HG02610 (cell line): ENCODE results near the gene MED22.
A peak's percentile ranks its signal among the peaks of the same experiment; 100 is the strongest.

Experiments
- ATAC-seq: cut with Tn5 transposase; IDR thresholded peaks from one replicate; pipeline ENCODE4 v1.9.1; 2021; ENCODE audit warnings: mild to moderate bottlenecking, moderate library complexity; ENCODE audit not compliant: unreplicated experiment

The MED22 gene

DNA sequence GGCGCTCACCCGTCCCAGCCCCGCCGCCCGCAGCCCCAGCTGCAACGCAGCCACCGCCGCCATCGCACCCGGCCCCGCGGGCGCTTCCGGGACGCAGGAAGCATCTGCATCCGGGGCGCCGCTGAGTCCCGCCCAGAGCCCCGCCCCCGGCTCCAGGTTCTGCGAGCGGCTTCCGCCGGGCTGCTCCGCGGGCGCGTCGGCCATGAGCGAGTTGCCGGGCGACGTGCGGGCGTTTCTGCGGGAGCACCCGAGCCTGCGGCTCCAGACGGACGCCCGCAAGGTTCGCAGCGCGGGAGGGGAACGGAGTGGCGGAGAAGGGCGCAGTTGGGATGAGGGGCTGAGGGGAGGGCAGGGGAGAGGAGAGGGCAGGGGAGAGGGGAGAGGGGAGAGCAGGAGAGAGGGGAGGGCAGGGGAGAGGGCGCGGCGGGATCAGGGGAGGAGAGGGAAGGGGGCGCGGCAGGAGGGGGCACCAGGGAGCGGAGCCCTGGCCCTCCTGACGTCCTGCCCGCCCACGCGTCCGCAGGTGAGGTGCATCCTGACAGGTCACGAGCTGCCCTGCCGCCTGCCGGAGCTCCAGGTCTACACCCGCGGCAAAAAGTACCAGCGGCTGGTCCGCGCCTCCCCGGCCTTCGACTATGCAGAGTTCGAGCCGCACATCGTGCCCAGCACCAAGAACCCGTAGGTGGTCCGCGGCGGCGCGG is 8.6 kb upstream of the MED22 start, which contains the start of the genes SURF1 and SURF2:
Gene SURF1 (minus strand): TSS at position 97 of the 701 bp plus-strand sequence. CDS start 34 bp downstream, at position 63.
Gene SURF2 (plus strand): TSS at position 160 of the 701 bp plus-strand sequence. CDS start 43 bp downstream, at position 203.
- peak; percentile 77 for ATAC-seq

DNA sequence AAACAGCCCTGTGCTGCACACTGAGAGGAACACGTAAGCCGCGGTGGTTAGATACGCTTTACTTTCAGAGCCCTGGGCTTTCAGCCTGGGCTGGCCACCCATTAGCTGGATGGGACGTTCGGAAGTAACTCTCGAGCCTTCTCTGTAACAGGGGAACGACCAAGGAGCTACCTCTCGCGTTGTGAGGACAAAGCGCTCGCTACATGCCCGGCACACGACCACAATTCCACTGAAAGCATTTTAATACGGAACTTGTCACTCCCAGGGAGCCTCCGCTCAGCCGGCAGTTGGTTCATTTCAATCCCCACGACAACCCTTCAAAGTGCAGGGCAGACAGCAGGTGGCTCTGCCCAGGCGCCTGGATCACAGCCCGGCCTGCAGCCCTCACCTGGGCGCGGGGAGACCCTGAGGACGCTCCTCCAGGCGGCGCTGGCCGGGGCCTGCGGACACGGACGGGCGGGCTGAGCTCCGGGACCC is 8.0 kb upstream of the MED22 start:
- ATAC-seq = peak; percentile 23

DNA sequence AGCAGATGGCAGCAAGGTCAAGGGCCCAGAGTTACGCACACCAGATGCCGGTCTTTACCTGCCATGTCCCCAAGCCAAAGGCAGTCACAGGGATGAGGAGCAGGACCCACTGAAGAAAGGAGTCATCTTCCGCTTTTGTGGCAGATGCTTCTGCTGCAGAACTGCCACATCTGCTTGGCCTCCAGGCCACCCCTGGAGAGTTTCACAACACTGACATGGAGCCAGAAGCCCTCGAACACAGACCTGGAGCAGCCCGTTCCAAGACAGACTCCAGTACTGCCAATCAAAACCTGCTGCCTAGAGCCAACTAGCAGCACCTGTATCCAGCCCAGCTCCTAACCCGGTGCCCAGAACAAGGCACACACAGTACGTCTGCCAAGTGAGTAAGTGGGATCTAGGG is 6.8 kb upstream of the MED22 start:
- no peak for ATAC-seq

DNA sequence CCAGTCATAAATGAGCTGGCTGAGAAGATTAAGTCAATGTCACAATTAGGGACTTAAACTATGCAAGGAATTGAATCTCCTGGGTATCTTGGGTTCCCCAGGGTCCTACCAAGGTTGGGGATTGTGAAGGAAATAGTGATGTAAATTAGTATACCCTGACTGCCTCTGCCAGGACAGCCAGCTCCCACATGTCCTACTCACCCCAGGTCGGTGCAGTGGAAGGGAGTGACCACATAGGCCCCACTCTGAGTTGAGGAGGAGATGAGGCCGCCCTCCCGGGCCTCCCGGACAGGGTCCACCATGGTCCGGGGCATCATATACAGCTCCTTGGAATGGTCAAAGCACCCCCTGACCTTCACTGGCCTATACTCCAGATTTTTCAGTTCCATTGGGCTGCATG is 5.6 kb upstream of the MED22 start:
- no peak for ATAC-seq

DNA sequence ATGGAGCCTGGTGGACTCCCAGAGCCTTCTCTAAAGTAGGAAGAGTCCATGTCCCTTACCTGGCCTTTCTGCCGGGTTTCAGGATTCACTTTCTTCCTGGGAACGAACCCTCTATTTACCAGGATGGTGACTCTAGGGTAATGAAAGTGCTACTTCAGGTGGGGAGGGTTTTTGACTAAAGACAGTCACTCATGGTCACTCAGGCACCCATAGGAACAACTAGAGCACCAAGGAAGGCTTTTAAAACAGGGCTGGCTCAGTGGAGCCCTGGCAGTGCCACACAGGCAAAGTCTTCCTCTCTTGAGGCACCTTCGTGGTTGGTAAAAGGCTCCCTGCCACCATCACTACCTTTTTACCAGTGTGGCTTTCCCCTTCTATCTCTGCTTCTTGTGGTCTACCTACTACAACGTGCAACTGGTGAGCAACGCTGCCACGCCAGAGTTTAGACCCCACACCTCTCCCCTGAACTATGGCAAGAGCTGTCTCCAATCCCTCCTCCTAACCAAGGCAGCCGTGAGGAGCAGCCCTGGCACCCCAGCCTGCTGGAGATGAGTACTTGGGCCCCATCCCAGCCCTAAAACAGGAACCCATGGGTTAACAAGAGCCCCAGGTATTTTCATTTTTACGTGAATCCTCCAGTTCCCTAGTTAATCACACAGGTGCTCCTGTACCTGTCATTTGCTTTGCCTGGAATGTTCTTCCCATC is 4.9 kb upstream of the MED22 start:
- no peak for ATAC-seq

DNA sequence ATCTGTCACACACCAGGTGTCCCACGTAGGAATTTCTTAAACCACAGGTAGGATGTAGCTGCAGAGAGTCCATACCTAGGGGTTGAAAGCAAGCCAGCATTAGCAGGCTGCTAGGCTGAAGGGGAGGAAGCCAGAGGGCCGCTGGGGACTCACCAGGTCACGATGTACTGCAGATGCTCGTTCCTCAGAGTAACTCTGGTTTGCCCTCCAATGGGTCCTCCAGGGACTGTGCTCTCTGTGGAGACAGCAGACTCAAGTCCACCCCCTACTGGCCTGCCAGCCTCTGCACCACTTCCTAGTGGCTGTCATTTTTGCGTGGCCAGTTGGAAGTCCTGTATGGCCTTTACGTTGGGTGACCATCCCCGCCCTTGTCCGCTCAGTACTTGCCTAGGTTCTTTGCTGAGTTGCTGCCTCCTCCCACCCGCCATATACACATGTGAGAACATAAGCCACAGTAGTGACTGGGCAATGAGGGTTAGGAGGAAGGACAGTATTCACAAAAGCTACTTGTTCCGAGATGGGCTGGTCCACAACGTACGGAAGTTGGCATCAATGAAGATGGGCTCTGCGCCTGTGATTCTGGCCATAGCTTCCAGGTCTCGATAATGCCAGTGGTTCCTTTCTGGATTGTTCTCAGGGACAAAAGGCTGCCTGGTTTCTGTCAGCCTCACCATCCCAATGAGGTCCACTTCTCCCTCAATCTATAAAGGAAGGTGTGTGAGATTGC is 4.1 kb upstream of the MED22 start:
- ATAC-seq = no peak

DNA sequence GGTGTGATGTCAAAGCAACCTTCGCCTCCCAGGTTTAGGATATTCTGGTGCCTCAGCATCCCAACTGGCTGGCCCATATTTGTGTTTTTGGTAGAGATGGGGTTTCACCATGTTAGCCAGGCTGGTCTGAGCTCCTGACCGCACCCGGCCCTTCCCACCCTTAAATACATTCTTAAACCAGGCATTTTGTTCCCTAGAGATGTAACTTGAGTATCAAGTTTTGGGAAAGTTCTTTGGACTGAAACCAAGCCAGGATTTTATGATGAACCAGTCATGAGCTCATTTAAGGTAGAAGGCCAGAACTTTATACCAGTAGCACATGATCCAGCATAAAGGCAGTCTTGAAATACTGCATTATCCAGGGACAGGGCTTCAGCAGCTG is 3.6 kb upstream of the MED22 start:
- ATAC-seq = no peak

DNA sequence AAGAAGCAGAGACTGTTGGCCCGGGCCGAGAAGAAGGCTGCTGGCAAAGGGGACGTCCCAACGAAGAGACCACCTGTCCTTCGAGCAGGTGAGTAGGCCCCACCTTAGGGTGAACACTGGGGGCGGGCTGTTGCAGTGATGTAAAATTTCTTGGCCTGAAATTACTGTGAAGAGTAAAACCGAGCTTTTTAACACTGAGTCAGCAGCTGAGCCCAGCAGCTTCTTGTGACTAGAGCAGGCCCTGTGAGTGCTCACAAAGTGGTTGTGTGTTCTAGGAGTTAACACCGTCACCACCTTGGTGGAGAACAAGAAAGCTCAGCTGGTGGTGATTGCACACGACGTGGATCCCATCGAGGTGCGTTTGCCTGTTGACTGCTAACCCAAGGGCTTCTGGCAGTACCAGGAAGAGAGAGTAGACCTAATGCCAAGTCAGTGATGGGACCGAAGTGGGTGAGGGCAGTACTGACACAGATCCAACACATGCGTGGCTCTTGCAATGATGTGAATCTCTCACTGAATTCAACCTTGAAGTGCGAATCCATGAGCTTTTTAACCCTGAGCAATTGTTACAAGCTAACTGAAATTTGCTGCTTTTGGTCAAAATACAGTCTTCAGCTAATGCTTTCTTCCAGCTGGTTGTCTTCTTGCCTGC is 2.2 kb upstream of the MED22 start:
- ATAC-seq = no peak

DNA sequence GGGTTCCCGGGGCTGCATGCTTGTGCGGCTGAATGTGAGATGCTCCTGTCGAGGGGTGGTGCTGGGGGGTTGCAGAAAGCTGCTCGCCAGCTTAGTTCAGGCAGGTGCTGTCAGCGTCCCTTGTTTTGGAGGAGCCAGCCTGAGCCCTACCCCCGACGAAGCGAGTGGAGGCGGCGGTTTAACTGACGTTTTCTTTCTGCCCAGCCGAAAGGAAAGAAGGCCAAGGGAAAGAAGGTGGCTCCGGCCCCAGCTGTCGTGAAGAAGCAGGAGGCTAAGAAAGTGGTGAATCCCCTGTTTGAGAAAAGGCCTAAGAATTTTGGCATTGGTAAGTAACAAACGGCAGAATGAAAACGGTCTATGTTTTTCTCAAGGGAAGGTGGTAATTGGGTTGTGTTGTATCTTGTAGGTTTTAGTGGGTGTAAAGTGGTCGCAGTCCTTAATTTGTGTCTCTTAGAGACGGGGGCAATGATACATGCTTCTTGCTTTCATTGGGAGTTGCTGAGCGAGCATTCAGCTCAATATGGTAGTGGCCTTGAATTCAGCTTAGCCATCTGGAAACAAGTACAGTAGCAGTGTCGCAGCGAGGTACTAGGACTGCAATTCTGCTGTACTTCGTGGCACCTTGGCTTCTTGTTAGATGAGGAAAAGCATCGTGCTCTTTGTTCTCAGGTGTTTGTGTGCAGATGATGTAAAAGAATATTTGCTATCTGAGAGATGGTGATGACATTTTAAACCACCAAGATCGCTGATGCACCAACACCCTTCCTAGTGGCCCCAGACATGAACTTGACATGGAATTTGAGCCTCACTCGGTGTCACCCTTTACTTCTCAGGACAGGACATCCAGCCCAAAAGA is 1.0 kb upstream of the MED22 start:
- ATAC-seq = no peak

DNA sequence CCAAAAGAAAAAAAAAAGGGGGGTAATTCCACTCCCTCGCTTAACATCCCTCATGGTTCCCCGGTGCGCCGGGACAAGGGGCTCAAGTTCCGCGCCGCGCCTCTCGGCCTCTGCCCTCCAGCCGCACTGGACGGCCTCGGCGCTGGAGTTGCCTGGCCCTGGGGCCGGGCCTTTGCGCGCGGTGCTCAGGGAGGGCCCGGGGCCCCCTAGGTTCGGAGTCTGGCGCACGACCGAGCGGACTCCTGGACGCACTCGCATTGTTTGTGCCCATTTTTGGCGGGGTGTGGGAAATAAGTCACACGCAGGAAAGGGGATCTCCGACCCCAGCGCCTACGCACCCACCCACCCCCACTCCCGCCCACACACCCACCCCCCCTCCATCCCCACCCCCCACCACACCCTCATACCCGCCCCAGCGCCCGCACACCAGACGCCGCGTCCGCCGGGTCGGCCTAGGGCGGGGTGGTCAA is 381 bp downstream of the MED22 start:
- ATAC-seq = peak; percentile 23

DNA sequence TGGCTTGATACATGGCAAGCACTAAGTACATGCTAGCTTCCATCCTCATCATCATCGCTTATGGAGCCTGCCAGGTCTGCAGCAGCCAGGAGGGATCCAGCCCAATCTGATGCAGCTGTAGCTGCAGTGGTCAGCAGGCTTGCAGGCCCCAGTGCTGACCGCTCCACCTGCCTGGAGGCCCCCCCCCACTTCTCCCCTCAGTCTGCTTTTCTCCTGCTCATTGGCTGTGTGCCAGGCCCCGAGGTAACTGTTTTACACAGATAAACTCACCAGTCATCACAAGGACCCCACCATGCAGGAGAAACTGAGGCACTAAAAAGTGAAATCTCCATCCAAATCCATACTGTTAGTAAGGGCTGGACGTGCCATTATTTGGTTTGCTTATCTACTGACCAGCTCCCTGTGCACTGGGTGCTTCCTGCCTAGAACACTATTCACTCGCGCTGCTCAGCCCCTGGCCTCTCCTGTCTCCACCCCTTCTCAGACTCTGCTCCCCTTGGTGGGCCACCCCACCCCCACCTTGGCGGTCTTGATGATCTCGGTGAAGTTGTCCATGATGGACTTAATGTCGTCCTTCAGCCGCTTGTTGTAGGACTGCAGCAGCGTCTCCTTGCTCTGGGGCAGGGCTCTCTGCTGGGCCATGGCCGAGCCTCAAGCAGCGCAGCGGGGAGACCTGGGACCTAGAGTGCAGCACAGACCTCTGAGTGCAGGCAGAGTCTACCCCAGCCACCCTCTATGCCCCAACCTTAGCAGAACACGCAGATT is 1.7 kb downstream of the MED22 start:
- no peak for ATAC-seq

DNA sequence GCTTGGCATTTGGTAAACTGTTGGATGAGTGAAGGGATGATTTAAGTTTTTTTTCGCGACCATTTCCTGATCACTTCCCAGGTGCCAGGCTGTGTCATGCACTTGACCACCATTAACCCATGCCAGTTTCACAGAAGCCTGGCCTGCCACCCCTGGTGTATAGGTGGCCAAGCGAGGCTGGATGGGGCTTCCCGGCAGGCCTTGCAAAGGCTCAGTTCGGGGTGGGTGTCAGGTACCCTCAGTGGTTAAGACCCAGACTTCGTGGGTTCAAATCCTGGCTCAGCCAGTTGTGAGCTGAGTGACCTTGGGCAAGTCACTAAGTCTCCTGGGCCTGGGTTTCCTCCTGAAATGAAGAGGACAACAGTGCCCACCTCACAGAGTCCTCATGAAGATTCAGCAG is 2.3 kb downstream of the MED22 start:
- ATAC-seq = no peak

DNA sequence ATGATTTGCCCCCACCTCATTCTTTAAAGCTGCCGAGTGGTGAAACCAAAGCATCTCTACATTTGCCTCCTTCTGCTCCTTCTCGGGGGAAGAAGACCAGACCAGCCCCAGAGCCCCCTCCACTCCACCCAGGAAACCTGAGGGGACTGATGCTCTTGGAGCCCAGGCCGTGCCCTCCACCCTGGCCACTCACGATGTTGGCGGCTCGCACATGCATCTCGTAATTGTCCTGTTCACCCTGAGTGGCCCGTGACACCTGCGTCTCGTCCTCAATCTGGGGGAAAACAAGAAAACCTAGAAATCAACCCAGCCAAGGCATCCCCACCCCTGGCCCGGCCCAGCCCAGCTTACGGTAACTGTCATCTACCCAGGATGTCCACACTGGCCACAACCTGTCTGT is 3.0 kb downstream of the MED22 start:
- no peak for ATAC-seq

DNA sequence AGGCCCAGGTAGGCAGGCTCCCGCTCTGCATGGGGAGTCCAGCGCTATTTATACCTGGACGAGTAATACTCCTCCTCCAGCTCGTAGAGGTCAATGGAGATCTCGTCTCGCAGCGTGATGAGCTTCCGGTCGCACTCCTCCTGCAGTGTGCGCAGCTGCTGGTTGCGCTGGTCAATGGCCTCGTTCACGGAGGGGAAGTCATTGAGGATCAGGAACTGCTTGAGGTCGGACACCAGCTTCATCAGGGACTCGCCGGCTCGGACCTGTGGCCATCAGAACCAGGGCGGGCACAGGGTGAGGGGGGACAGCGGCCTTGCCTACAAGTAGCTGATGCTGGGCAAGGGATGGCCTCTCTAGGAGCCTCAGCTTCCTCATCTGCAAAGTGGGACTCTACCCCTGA is 3.9 kb downstream of the MED22 start:
- ATAC-seq = no peak

DNA sequence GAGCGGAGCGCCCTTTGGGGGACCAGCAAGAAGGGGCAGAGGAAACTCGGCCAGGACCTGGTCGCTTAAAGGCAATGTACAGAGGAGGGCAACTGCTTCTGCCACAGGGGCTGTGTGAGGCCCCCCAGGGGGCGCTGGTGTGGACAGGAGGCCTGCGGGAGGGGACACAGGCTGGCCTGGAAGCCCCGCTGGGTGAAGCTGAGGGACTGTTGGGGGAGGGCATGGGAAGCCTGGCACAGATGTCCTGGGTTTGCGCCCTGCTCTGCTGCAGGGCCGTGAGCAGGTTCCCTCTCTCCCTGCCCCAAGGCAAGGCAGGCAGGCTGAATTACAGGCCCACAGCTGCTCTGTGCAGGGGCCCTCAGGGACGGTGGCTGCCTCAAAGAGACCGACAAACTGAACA is 5.4 kb downstream of the MED22 start:
- no peak for ATAC-seq

DNA sequence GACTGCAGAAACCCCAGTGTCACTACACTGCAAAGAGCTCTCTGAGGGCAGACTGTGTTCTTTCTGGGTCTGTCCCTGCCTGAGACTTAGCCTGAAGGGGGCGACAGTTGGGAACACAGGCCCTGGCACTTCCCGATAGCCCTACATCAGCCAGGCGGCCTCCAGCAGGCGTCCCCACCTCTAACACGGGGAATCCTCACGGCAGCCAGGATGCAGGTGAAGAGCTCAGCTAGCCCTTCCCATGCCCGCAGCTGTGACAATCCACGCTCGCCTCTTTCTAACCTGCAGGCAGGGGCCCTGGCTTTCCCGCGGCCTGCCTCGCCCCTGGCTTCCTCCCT is 5.9 kb downstream of the MED22 start:
- ATAC-seq = no peak

DNA sequence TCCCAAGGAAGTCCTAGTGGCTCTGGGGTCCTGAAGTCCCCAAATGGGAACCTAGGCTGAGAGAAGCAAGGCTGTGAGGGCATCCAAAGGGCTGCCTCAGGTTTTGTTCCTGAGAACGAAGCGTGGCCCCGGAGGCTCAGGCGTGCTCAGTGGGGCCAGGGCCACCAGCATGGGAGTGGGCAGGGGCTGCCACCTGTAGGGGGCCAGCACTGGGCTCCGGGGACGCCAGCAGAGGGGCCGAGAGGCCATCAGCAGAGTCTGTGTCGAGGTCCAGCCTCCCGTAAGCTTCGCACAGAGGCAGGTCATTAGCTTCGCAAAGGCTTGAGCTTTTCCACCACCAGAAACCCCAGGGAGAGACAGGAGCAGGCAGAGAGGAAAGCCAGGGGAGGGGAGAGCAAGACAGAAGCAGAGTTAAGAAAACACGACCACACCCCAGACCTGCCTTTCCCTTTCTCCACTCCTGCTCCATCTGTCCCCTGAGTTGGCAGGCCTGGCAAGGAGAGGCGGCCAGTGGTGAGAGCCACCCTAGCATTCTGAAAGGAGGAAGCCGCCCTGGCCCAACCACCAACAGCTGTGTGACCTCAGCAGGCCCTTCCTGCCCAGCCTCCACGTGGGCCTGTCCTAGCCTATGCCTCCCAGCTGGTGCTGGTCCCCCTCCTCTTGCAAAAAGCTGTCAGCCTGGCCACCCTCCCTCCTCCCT is 6.4 kb downstream of the MED22 start:
- ATAC-seq = no peak

DNA sequence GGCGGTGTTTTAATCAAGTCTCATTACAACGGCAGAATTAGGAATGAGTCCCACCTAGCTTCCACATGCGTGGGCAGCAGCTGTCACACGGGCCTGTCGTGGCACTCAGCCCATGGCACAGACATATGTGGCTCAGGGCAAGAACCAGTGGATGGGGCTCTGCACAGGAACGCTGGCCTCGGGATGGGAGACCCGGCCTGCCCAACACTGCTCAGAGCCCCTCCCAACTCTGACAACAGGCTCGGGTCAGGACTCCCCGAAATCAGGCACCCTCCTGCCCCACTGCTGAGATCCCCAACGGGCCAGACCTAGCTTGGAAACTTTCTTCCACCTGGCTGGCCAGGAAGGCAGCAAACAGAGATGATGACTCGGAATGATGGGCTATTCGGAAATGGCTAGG is 7.0 kb downstream of the MED22 start:
- ATAC-seq = no peak

DNA sequence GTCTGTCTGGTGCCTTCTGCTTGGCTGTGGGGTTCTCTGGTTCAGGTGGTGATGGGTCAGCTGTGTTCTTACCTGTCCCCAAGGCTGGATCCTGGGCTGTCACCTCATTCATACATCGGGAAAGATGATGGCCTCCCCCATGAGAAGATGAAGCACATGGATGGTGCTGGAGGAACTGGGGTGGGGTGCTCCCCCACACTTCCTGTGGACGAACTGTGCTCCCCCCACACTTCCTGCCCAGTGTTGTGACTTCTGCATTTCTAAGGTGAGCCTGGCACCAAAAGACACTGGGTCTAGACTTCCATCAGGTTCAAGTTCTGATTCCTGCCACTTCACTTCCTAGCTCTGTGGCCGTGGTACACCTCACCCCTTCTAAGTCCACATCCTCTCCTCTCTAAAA is 7.7 kb downstream of the MED22 start:
- ATAC-seq = no peak
